ENCODE measurements around the gene TBC1D16.

The TBC1D16 gene

DNA sequence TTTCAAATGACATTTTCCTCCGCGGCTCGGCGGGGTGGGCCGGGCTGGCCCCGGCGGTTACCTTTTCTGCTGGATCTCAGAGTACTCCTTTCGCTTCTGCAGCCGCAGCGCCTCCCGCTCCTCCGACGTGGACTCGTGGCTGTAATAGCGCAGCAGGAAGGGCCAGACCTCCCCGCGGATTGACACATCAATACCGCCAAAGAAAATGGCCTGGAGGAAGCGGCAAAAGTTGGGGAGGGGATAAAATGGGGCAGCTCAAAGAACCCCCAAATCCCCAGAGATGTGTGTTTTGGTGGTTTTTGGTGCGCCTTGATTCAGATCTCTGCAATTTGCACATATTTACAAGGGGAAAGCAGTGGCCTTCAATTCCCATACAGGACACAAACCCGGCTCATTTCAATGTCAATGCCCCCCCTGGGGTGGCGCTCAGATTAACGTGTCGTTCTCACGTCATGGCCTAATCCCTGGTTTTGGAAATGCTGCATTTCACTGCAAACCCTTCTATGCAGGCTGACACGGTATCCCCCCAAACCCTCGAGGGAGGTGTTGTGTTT lies 85.9 kb downstream of the TBC1D16 start:
- DNase-seq = no peak

GRCh38 chr17:79948945-79949655 lies 86.6 kb downstream of the TBC1D16 start:
- DNase-seq = no peak

- no peak for DNase-seq
Measured at GRCh38 chr17:79948406-79948944, 87.2 kb downstream of the TBC1D16 start.

- no peak for DNase-seq
Measured at GRCh38 chr17:79947351-79948031, 88.2 kb downstream of the TBC1D16 start.

GRCh38 chr17:79946352-79947231 lies 89.1 kb downstream of the TBC1D16 start:
- no peak for DNase-seq

GRCh38 chr17:79945591-79946255 lies 89.9 kb downstream of the TBC1D16 start:
- DNase-seq = no peak

GRCh38 chr17:79944821-79945391 lies 90.8 kb downstream of the TBC1D16 start:
- DNase-seq = no peak

DNA sequence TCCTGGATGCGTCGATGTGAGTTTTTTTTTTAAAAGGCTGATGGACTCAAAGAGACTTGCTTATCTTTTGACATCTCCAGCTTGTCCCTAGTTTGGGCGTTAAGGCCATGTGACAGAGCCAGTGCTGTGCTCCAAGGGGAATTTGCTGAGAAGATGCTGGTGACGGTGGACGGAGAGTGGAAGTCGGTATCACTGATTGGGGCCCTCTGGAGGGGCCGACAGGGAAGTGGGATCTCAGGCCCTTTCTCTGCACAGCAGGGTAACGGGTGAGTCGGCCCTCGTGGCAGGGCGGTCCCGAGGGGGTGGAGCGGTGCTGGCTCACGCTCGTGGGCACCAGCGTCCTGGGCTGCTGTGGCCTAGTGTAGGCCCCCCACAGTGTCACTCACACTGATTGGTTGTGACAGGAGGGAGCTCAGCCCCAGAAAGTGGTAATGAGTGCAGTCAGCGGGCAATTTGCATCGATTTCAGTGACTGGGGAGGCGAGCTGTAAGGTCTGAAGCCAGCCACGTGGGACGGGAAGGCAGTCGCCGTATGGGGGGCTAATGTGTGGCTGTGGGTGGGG lies 91.3 kb downstream of the TBC1D16 start:
- no peak for DNase-seq

DNA sequence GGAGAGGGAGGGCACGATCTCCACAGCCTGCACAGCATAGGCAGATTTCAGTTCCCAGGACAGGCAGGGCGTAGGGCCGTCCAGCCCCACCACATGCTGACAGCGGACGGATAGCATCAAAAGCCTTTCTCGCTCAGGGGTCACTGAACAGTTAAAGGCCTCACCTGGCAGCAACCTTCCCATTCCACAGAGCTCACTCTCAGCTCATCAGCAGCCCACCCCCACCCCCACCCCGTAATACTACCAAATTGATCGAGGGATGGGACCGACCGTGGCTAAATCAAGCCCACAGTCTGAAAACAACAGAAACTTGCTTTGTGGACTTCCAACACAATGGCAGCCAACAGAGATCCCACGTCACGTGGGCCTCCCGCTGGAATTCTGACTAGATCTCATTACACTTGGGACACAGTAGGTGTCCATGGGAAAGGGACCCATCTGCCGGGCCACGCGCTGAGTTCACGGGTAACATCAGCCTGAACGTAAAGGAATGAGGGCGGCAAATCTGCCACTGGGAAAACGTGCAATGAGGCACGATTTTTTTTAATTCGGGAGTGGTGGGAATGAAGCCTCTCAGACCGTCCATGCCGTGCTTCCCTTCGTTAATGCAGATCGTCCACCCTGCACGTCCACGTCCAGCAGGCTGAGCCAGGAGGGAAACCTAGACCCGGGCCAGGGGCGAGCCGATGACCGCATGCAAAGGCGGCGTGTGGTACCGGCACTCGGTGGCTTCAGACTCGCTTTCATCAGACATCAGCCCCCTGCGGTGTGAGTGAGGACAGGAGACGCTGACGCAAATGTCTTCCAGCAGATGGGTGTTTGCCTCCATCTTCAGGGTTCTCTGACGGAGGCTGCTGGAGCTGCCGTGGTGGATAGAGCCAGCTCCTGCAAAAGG lies 92.1 kb downstream of the TBC1D16 start:
- no peak for DNase-seq

DNA sequence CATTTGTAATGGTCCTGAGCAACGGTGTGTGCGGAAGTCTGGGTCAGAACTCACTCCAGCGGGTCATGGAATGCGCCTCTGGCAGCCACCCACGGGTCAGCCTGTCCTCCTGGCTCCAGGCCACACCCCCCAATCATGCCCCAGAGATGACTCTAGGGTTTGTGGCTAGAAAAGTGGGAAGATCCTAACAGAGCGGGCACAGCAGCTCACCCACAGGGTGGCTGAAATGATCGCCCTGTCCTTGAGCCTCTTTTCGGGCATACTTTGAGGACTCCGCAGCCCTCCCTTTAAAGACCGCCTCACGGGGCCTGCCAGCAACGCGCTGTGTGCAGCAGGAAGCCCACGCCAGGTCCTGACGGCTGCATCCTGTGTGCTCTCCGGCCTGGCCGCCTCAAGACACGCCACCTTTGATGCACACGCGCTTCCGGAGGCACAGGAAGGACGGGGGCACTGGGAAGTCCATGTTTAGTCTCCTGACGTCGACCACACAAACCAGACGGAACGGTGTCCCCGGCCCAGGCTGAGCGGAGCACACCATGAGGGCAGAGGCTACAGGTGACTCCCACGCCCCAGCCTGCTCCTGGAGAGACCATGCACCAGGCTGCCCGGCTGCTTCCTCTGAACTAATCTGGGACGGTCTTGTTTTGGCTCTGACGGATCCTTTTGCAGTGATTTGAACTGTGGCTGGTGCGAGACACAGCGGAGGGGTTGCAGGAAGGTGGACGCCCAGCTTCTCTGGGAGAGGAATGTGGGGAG lies 92.9 kb downstream of the TBC1D16 start:
- peak; percentile 61 to 75 for DNase-seq

- DNase-seq = peak in 1 of 2 donors; percentile 31
Measured at GRCh38 chr17:79942011-79942405, 93.7 kb downstream of the TBC1D16 start.

- no peak for DNase-seq
Measured at GRCh38 chr17:79941088-79942010, 94.3 kb downstream of the TBC1D16 start.

DNA sequence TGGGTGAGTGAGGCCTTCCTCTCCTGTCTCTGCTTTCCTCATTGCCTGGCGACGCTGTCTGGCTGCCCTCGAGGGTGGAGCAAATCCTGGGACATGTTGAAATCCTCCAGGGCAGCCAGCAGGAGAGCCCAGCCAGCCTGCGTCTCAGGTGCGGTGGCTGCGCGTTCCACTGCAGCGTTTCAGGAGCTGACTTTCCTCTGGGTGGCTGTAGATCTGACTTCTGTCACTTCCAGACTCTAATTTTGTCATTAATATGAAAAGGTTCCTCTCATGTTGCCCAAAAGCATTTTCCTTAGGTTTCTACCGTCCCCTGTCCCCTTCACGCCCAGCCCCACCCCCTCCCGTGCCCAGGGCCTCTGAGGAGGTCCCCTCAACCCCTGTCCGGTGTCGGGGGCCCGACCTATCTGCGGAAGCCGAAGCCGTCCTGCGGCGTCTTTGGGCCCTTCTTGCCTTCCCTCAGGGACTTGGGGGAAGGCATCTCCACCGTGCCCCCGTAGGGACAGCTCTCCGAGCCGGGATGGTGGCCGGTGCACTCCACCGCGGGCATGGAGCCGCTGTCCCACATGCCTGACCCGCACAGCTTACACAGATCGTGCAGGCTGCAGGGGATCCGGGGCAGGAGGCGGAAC lies 95.1 kb downstream of the TBC1D16 start:
- DNase-seq = no peak

DNA sequence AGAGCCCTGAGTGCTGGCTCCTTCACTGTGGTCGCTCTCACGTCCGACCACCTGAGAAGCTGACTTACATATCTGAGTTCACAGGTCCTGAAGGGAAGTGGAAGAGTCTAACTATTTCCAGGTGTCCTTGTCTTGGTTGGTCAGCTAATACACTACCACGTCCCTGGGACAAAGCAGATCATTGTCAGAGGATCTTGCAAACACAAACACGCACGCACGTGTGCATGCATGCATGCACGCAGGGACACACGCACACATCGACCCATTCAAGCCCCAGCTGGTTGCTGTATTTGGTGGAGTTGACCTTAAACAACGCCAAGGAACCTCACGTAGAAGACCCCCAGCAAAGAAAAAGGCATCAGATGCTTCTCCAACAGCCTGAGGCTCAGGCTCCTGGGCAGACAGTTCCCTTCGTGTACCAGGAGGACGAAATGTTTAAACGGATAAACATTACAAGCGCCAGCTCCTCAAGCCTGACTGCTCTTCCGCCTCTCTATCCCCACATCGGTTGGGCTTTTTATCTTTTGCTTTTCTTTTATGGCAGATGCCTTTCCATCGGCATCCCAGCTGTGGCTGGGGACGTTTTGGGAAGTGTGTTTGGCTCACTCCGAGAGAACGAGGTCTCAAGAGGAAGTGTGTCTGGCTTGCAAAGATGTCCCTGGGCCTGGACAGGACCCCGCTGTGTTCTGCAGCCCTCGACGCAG lies 95.8 kb downstream of the TBC1D16 start:
- DNase-seq = no peak

DNA sequence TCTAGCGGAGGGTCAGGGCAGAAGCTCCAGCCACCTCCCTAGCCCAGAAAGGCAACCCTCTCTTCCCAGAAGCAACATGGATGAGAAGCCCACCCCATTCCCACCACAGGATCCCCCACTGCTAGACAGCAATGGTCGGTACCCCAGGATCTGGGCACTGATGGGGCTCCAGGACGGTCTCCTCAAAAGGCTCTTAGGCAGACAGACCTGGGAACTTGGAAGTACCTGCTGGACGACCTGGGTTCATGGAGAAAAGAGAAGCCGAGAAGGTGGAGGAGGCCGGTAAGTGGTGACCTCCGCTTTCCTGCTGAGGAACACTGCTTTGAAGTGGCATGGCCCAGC lies 96.6 kb downstream of the TBC1D16 start:
- DNase-seq = no peak

- no peak for DNase-seq
Measured at GRCh38 chr17:79938336-79939093, 97.2 kb downstream of the TBC1D16 start.
